ENCODE results near the gene GPHB5.

DNA sequence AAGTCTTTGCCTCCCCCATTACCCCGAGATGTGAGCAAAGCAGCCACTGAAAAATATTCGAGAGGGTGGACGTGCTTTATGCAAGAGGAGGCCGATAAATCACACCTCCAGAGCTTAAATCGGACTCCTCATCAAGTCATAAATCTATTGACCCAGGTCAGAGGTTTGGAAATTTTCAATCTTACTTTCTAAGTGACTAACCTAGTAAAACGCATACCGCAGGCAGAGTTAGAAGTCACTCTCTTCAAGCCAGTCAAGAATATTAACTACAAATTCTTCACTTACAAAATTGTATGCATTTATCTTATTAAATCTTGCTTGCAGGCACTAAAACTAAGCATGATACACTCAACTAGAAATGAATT lies 34.9 kb downstream of the GPHB5 start:
- TF ChIP-seq POLR2A (IDR thresholded peaks at IDR 0.05) (no peak), CTCF (IDR thresholded peaks at IDR 0.05) (no peak)

All from stomach (tissue), 4 donors.